CD1c-positive myeloid dendritic cell (primary cell): ENCODE results near the gene CCL18.
"Not testable (repeated sequence)": the region's sequence is repeated elsewhere in the genome, so short reads cannot be mapped to it uniquely, and the experiment has no call there.

ENCODE experiments used
- DNase-seq: peaks from one replicate; pipeline ENCODE4 v3.0.0-alpha.2; 2016; ENCODE audit errors: extremely low spot score

The CCL18 gene

DNA sequence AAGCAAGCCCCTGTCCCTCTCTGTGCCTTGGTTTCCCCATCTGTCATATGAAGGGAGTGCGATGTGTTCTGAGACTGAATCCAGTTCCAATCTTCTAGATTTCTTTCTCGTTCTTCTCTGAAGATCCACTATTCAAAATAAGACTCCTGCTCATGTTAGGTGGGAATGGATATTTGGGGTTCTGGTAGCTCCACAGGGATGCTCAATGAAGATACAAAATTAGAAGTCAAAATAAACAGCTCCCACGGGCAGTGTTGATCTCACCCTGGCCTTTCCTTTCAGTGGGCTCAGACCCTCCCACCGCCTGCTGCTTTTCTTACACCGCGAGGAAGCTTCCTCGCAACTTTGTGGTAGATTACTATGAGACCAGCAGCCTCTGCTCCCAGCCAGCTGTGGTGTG lies 40.2 kb downstream of the CCL18 start:
- DNase-seq, result peak; percentile 15

DNA sequence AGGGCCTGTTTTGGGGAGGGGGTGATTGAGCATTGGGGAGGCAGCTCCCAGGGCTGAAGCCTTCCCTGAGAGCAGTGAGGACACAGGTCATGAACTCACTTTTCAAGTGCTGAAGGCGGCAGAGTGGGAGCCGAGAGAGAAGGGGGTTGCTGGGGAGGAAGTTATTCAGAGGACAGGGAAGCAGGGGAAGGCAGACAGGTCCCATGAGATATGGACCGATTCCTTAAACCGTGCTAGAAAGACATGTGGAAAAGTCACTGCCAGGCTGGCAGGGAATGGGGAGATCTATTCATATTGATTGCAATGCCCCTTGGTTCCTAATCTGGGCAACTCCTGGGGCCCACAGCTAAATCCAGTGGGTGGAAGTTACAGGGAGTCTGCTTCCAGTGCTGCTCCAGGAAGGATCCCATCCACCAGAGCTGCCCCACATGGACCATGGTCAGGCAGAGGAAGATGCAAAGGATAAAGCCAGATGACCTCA lies 40.7 kb downstream of the CCL18 start:
- DNase-seq, result peak; percentile 75

DNA sequence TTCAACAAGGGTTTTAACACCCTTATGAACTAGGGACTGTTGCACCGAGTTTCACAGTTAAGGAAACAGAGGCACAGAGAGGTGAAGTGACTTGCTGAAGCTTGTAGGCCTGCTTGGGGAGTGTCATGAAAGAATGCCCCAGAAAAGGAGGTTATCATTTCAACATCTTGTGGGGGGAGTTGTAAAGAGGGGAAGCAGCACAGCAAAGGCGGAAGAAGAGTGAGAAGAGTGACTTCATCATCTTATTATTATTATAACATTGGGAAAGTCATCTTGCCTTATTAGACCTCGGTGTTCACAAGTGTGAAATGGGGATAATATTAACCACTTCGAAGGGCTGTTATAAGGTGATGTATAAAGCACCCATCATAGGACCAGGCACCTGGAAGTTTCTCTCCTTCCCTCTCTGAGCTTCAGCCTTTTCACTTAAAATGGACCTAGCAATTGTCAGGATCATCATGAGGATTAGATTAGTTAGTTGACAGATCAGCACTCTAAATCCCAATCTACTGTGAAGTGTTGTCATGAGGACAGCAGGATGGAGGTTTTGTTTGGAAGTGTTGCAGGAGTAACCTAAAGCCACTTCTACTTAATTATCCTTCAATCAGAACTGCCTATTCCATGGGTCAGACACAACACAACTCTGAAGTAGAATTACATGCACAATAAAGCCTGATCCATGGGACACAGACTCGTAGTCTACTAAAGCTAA lies 41.9 kb downstream of the CCL18 start:
- peak; percentile 58 for DNase-seq

DNA sequence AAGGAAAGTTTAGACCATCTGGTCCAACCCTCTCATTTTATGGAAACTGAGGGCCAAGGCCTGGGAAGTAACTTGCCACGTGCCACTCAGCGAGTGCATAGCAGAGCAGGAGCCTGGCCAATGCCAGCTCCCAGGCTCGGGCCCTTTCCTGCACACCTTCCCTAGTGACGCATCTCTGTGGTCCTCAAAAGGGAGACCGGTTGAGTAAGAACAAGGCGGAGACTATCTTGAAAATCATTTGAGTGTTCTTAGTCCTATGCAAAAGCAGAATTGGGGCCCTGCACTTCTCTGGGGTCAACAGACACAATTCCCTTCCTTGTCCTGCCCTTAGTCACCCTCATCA lies 42.4 kb downstream of the CCL18 start:
- peak; percentile 20 for DNase-seq

DNA sequence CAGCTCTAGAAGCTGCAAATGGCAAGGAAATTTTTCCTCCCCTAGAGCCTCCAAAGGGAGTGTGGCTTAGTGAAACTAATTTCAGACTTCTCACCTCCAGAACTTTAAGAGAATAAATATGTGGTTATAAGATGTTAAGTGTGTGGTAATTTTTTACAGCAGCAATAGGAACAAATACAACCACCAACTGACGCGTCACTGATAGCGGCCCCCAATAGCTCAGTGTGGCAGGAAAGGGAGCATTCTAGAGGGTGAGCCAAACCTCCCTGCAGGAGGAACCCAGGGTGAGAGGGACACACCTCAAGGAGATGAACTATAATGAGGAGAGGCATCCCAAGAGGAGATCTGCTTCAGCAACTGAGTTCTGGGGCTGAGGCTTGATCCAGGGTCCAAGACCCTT lies 43.6 kb downstream of the CCL18 start:
- DNase-seq, result no peak

DNA sequence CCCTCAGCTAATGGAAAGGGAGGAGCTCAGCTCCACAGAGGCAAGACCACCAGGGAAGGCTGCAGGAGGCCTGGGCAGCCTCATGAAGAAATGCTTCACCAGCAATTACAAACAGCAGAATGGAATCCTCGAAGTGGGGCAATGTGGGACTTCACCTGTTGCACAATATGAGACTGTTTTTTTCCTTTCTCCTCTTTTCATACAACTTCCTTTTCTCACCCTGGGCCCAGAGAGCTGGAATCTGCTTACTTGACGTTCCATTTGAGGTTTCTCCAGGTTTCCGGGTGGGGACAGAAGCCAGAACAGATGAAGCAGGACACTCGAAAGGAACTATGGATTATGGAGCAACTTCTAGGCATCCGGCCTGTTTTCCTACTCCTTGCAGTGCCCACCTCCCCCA lies 44.2 kb downstream of the CCL18 start:
- peak; percentile 51 for DNase-seq

DNA sequence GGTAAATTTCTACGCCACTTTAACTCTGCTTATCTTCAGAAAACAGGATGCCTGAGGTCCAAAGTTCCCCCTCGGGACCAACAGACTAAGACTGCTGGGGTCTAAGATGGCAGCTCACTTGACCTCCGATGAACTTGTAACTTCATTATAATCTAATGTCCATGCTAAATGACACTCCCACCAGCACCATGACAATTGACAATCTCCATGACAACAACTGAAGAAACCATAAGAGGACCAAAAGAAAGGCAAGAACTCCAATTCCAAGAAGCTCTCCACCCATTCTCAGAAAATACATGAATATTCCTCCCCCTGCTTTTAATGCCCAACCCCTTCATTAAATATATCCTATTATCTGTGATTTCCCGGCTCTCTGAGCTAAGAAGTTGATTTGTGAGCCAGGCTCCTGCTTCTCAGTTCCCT lies 47.0 kb downstream of the CCL18 start:
- no peak for DNase-seq

DNA sequence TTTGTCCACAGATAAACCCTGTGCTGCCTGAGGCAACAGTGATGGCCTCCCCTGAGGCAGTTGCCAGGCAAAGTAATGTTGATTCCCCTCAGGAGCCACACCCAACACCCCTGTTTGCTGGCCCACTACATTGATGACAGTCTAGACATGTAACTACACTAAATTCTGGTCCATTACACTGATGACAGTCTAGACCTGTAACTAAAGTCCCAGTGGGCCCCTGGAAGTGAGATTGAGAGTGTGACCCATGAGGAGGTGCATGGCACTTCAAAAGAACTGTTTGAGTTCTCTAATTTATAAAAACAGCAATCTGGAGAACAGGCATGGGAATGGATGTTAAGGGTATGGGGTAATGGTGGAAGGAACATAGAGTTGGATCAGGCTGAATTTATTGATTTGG lies 48.5 kb downstream of the CCL18 start:
- no peak for DNase-seq

DNA sequence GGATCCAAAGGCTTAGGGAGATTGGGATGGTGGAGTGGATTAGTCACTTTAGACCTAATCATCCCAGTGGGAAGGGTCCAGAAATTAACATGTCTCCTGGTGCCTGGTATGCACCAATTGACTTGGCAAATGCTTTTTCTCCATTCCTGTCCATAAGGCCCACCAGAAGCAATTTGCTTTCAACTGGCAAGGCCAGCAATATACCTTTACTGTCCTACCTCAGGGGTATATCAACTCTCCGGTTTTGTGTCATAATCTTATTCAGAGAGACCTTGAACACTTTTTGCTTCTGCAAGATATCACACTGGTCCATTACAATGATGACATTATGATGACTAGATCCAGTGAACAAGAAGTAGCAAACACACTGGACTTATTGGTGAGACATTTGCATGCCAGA lies 49.1 kb downstream of the CCL18 start:
- DNase-seq, result not testable (repeated sequence)

DNA sequence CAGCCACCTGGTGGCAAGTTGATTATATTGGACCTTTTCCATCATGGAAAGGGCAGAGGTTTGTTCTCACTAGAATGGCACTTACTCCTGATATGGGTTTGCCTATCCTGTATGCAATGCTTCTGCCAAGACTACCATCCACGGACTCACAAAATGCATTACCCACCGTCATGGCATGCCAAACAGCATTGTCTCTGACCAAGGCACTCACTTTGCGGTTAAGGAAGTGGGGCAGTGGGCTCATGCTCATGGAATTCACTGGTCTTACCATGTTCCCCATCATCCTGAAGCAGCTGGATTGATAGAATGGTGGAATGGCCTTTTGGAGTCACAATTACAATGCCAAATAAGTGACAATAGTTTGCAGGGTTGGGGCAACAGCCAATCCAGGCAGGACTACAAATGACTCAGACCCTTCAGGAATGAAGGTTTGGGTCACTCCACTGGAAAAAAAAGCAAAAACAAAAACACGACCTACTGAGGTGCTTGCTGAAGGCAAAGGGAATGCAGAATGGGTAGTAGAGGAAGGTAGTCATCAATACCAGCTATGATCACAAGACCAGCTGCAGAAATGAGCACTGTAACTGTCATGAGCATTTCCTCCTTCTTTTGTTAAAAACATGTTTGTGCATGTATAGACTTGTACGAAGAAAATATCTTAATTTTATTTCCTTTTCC lies 51.0 kb downstream of the CCL18 start:
- DNase-seq, result not testable (repeated sequence)

DNA sequence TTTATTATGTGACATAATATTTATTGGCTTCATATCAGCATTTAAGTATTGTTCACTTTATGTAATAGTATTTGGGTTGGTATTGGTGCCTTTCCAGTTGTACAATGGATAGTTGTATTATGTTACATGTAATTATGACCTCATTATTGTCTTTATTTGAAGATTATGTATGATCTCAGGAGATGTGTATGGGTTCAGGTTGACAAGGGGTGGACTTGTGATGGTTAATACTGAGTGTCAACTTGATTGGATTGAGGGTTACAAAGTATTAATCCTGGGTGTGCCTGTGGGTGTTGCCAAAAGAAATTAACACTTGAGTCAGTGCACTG lies 51.5 kb downstream of the CCL18 start:
- DNase-seq, result not testable (repeated sequence)

DNA sequence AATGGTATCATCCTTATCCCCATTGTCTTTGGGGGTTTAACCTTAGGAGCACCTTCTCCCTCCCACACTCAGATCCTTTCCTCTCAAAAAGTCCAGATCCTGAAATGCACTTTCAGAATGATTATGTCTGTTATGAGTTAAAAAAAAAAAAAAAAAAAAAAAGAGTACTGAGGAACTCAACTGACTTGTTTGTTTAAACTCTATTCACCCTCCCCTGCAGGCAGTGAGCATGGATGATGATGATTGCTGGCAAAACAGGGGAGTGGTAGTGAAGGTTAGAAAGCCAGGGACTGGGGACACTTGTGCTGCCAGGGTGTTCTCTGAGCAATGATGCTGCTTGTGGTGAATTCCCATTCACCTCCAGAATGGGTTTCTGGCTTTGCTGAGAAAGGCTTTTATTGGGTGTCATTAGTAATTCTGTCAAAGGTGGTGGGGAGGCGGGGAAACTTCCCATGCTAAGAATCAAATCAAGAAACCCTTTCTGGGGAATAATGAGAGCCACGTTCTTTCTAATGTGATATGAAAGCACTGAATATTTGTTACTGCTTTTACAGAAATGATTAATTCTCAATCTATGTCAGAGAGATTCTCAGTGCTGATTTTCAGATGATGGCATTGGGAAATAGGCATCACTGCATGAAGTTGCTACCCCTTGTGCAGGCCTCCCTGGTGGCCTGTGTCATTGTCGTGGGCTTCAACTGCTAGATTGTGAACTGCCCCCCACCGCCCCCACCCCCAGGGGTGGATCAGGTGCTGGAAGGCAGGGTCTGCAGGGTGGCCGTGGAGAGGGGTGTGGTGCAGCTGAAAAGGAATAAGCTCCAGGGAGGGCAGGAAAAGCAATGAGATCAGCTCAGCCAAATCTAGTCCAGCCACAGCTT lies 53.7 kb downstream of the CCL18 start:
- peak; percentile 56 for DNase-seq

DNA sequence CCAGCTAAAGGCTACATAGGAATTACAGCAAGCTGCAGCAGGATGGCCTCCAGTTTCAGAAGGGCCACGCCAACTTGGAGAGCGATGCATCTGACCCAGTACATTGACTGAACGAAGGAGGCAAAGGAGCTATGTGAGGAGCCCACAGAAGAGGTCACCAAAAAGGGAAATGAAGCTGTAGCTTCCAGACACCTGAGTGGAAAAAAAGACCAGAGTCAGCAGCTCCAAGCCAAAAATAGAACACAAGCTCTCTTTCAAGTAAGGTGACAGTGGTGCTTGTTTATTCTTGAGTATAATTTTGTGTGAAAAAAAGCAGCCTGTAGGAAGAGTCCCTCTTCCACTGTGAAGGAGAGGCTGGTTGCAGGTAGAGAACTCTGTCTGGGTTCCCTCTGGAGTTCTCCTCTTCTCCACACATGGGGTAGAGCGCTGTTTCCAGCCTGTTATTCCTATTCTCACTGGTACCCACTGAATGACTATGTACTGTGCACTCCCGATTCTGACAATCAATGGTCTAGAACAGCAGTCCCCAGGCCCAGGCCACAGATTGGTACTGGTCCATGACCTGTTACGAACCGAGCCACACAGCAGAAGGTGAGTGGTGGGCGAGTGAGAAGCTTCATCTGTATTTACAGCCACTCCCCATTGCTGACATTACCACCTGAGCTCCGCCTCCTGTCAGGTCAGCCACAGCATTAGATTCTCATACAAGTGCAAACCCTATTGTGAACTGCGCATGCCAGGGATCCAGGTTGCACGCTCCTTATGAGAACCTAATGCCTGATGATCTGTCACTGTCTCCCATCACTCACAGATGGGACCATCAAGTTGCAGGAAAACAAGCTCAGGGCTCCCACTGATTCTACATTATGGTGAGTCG lies 54.6 kb downstream of the CCL18 start:
- DNase-seq, result no peak

DNA sequence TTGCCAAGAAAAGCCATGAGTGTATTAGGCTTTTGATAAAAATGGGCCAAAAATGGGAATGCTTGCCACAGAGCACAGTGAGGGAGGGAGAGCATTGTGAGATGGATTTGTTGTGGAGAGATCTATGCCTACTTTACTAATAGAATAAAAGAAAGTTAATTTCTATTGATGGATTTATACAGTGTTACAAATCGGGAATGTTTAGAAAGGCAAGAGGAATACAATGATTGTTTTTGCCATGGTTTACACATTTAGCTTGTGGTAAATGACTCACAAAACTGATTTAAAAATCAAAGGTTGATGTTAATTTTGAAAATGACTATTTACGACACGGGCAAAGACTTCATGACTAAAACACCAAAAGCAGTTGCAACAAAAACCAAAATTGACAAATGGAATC lies 56.1 kb downstream of the CCL18 start:
- no peak for DNase-seq

DNA sequence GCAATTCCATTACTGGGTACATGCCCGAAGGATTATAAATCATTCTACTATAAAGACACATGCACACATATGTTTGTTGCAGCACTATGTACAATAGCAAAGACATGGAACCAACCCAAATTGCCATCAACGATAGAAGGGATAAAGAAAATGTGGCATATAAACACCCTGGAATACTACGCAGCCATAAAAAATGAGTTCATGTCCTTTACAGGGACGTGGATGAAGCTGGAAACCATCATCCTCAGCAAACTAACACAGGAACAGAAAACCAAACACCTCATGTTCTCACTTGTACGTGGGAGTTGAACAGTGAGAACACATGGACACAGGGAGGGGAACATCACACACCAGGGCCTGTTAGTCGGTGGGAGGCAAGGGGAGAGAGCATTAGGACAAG lies 57.0 kb downstream of the CCL18 start:
- DNase-seq, result not testable (repeated sequence)
